Erythroblast (primary cell): Measurements from ENCODE around the gene CNNM2.

Source experiments
- GATA1 ChIP-seq: IDR thresholded peaks from 2 replicates; pipeline ENCODE4 v1.6.1; 2011; ENCODE audit warnings: low read depth, mild to moderate bottlenecking, control low read depth, low read length, moderate library complexity
- POLR2A ChIP-seq: IDR thresholded peaks from 2 replicates; pipeline ENCODE4 v1.6.1; 2011; ENCODE audit warnings: mild to moderate bottlenecking, low read length

DNA sequence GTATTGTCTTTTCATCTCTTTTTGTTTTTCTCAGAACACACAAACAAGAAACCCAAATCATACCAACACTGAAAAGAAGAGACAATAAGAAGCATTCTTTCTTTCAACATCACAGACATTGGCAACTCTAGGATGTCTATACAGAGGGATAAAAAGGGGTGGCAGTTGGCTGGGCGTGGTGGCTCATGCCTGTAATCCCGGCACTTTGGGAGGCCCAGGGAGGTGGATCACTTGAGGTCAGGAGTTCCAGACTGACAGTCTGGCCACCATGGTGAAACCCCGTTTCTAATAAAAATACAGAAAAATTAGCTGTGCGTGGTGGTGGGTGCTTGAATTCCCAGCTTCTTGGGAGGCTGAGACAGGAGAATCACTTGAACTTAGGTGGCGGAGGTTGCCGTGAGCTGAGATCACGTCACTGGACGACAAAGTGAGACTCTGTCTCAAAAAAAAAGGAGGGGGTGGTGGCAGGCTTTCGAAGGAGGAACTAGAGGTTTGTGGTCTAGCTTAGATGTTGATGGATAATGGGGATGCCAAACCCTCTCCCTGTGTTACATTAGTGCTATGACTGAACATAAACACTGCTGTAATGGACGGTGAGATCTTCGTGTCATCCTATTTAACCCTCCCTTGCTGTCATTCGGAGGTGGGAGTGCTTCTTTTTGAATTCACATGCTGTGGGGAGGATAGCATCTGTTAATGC is 9.4 kb downstream of the CNNM2 start:
- no peak for TF ChIP-seq POLR2A
- no peak for TF ChIP-seq GATA1
